ENCODE measurements around the gene UNC5B.

DNA sequence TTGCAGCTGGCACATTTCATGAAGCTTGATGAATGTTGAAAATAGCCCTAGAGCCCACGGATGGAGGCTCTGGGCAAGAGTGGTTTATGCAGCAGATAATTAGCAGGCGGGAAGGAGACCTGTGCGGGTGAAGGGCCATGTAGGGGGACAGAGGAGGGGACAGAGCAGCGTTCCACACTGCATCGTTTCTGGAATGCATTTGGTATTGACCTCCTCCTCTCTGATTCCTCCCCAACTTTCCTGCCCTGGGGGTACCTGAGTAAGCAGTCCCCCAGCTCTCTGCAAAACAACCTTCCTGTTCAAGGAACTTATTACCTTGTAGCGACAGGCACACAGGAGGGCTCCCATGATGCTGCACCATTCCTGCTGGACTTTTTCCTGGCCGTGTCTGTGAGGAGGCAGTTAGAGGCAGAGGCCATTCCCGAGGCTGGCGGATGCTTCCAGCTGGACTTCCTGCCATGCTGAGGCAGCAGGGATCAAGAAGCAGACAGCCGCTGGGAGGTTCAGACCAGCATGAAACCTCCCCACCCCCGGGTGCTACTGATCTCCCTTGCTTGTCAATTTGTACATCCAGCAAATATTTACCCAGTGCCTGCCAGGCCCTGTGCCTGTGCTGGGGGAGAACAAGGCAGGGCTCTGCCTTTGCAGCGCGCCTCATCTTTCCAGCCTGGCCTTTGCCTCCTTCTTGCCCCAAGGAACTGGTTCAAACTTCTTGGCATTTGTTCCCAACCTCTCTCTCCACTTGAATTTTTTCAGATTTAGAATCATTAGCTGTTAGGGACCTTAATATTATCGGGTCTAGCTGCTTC lies 135.4 kb downstream of the UNC5B start:
- TF ChIP-seq EP300 (IDR thresholded peaks at IDR 0.05) (no peak), CTCF (IDR thresholded peaks at IDR 0.05) (no peak), POLR2AphosphoS5 (IDR thresholded peaks at IDR 0.05) (no peak)

Measured in sigmoid colon (tissue), 4 donors.